Testis (tissue), 3 donors: Measurements from ENCODE around the gene CDON. TPM values are rescaled to one million over a fixed set of nuclear protein-coding genes. Genes with fewer than 3 reads are reported as not detected.
A peak's percentile ranks its signal among the peaks of the same experiment; 100 is the strongest.

Experiments
- DNase-seq: peaks from one replicate; pipeline ENCODE4 v3.0.0-alpha.2; 2019
- H3K27ac ChIP-seq, 2 donors: fragments of 200-600 bp; sonication (generic); one replicate each; pipeline ENCODE4 v1.5.1; 2019
- H3K27me3 ChIP-seq: fragments of 200-600 bp; sonication (generic); one replicate; pipeline ENCODE4 v1.5.1; 2019
- H3K36me3 ChIP-seq: fragments of 200-600 bp; sonication (generic); one replicate; pipeline ENCODE4 v1.5.1; 2017; ENCODE audit warnings: low read depth; ENCODE audit errors: missing control alignments
- H3K4me1 ChIP-seq: fragments of 200-600 bp; sonication (generic); one replicate; pipeline ENCODE4 v1.5.1; 2019
- H3K4me3 ChIP-seq, 2 donors: fragments of 200-600 bp; sonication (generic); one replicate each; pipeline ENCODE4 v1.5.1; 2017 to 2019
- H3K9me3 ChIP-seq: fragments of 200-600 bp; sonication (generic); one replicate; pipeline ENCODE4 v1.5.1; 2017
- POLR2A ChIP-seq: fragments of 450-650 bp; IDR thresholded peaks from one replicate; pipeline ENCODE4 v1.6.1; 2017; ENCODE audit warnings: antibody characterized with exemption, mild to moderate bottlenecking, moderate library complexity
- WGBS, 2 donors: methylation state at CpG; one replicate each; pipeline ENCODE4 v1.1.5; 2018; 5-methylcytosine and 5-hydroxymethylcytosine counted together
- intact Hi-C: fragments of 100-400 bp; cut with DNase I; formaldehyde crosslinking; loops from one replicate; pipeline ENCODE4 v1.15.1; 2023; ENCODE audit warnings: low total_unique reads
- polyA plus RNA-seq: library from polyadenylated mRNA; stranded (reverse); fragments of 350-450 nt; fragmentation: Illumina TruSeq; extraction: RNeasy Lipid Tissue Mini Kit (QIAGEN cat#74804); gene quantifications from one replicate; pipeline ENCODE4 v1.2.3, GENCODE V29; 2014; ENCODE audit warnings: low read depth, low replicate concordance; ENCODE audit not compliant: insufficient read depth
- total RNA-seq, 2 donors: library from RNA; depleted of rRNA; stranded (reverse); fragments of >200 nt; gene quantifications; one replicate each; pipeline ENCODE4 v1.2.3, GENCODE V29; 2016
- TF ChIP-seq, protein P1 (sequence below), 3 experiments: fragments of 450-650 bp in 2 of 3; fragments of 200-600 bp in 1 of 3; sonication (generic) in 1 of 3; IDR thresholded peaks; one replicate each; pipeline ENCODE4 v1.5.1; 2016 to 2019; ENCODE audit warnings: antibody characterized with exemption in 3 of 3, mild to moderate bottlenecking in 2 of 3, moderate library complexity in 1 of 3

The CDON gene
- total and polyA plus RNA-seq, 3 donors from 2014 or later, result 20.6 to 27.7 (median 23.9) TPM

DNA sequence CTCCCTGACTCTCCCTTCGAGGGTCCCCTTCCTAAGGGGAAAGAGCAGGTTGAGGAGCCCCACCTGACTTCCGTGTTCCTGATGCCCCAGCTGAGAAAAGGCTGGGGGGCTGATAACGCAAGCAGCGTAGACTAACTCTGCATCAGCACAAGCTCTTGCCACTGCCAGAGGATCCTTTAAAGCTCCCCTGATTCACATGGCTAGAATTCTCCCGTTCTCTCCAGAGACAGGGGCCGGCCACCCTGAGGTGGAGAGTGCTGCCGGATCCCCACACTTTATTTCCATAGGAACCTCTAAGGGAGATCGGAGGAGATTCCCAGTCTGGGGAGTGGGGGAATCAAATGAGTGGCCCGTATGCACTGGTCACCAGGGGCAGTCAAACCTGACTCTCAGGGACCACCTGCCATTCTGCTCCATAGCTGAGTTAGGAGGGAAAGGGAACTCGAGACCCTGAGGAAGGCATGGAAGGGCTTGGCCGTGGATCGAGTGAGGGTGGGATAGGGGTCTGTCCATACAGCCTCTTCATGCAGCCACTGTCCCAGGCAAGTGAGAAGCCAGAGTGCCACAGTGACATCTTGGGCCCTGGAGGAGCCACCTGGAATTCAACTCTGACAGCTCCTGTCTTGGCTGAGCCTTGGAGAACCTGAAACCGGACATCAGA is 118.2 kb downstream of the CDON start:
- Histone ChIP-seq H3K9me3 (no peaks in the 10 kb centered on the region), H3K36me3 (no peaks in the 10 kb centered on the region), H3K27ac (no peak overlapping the region), H3K27me3 (no peaks in the 10 kb centered on the region), H3K4me1 (no peaks in the 10 kb centered on the region), H3K4me3 (no peak overlapping the region)
- intact Hi-C loops, result no loop called here
- WGBS, 2 donors, result 93% methylated on average over 10 to 13 of the region's 13 CpGs
- DNase-seq, result no peak
- TF ChIP-seq POLR2A, result no peak
- TF ChIP-seq, protein P1, sequence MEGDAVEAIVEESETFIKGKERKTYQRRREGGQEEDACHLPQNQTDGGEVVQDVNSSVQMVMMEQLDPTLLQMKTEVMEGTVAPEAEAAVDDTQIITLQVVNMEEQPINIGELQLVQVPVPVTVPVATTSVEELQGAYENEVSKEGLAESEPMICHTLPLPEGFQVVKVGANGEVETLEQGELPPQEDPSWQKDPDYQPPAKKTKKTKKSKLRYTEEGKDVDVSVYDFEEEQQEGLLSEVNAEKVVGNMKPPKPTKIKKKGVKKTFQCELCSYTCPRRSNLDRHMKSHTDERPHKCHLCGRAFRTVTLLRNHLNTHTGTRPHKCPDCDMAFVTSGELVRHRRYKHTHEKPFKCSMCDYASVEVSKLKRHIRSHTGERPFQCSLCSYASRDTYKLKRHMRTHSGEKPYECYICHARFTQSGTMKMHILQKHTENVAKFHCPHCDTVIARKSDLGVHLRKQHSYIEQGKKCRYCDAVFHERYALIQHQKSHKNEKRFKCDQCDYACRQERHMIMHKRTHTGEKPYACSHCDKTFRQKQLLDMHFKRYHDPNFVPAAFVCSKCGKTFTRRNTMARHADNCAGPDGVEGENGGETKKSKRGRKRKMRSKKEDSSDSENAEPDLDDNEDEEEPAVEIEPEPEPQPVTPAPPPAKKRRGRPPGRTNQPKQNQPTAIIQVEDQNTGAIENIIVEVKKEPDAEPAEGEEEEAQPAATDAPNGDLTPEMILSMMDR (IDR thresholded peaks at IDR 0.05), result no peak

DNA sequence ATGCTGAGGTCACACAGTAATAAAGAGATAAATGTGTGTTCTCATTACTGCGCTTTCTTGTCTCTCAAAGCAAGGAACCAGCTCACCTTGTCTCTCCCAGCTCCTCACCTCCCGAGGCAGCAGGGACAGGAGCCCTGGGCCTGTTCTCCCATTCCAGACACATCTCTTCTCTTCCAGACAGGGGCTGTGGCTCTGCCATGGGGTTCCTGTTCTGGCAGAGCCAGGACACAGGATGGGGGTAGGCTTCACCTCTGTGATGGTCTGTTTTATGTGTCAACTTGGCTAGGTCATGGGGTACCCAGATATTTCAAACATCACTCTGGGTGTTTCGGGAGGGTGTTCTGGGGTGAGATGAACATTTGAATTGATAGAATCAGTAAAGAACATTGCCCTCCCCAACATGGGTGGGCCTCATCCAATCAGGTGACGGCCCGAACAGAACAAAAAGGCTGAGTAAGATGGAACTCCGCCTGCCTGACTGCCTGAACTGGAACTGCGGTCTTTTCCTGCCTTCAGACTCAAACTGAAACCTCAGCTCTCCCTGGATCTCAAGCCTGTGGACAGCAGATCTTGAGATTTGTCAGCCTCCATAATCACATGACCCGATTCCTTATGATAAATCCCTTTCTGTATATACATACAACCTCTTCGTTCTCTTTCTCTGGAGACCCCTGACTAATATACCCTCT is 118.9 kb downstream of the CDON start:
- WGBS, 2 donors, result 91 to 95% methylated on average over 6 to 9 of the region's 9 CpGs
- no peak overlapping the region for H3K4me3 ChIP-seq
- no peaks in the 10 kb centered on the region for H3K4me1 ChIP-seq
- TF ChIP-seq, protein P1 (IDR thresholded peaks at IDR 0.05), result no peak
- no peak for TF ChIP-seq POLR2A
- no peaks in the 10 kb centered on the region for H3K36me3 ChIP-seq
- H3K9me3 ChIP-seq, result no peaks in the 10 kb centered on the region
- no peak for DNase-seq
- intact Hi-C loops, result no loop called here
- H3K27ac ChIP-seq, result no peak overlapping the region
- H3K27me3 ChIP-seq, result no peaks in the 10 kb centered on the region

DNA sequence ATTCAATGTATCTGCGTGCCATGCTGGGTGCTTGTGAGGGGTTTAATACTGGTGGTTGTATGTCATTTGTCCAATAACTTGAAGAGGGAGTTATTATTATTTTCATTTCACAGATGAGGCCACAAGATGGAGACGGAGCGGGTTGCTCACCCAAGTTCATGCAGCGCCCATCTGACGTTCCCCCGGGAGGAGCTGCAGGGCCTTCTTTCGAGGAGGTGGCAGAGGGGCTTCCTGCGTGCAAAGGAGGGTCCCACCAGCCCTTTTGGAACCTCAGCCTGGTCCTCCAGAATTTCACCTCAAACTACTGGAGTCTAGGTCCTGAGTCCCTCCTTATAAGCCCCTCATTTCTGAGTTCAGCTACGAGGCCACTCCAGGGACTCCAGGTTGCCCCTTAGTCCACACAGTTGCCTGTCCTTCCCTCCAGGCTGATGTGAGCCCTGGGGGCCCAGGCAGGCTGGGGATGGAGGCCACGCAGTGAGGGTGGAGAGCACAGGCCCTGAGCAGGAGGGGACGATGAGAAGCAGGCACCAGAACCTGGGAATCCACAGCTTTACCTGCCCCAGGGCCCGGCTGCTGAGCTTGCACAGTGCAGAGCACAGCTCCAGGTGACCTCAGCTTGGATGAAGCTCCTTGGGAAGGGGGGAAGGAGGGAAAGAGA is 119.8 kb downstream of the CDON start:
- Histone ChIP-seq H3K27ac (no peak overlapping the region), H3K4me1 (no peaks in the 10 kb centered on the region), H3K9me3 (no peaks in the 10 kb centered on the region), H3K27me3 (no peaks in the 10 kb centered on the region), H3K36me3 (no peaks in the 10 kb centered on the region), H3K4me3 (no peak overlapping the region)
- intact Hi-C loops, result no loop called here
- 95% methylated on average over 12 of the region's 12 CpGs for WGBS, 2 donors
- DNase-seq, result no peak
- TF ChIP-seq POLR2A, result no peak
- TF ChIP-seq, protein P1 (IDR thresholded peaks at IDR 0.05), result no peak

DNA sequence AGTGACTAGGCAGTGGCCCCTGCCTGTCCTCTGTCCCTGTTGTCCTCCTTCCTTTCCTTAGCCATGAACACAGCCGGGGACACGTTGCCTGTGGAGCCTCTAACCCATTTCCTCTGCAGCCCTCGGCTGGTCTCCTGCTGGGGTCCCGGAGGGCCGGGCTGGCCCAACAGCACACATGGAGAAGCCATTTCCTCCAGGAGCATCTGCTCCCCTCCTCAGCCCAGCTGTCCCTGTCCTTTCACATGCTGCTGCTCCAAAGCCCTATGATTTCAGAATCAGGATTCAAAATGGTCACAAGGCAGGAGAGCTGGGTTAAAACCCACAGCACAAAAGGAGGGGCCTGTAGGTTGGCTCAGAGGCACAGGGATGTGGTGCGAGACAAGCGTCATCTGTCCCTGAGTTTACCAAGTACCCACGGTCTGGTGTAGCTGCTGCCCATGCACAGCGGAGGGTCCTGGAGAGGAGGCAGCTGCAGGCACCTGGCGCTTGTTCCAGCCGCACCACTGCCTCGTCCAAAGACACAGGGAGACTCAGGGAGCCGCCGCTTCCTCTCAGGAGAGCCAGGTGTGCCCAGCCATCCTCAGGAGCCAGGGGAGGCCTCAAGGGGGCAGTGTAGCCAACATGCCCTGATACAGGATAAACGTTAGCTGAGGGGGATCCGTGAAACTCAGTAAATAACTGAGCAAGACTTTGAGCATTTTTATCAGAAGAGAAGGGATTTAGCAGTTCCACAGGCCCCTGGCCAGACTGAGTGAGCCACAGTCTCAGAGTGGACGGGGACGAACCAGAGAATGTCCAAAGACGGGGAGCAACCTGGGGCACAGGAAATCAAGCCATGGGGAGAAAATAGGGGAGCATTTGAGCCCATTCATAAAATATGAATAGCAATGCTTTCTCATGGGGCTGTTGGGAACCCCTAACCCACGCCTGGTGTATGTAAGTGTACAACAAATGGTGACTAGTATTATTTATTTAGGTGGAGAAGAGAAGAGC is 120.8 kb downstream of the CDON start:
- no peaks in the 10 kb centered on the region for H3K9me3 ChIP-seq
- H3K4me3 ChIP-seq, result no peak overlapping the region
- H3K36me3 ChIP-seq, result no peaks in the 10 kb centered on the region
- 60 to 66% methylated on average over 17 to 20 of the region's 20 CpGs for WGBS, 2 donors
- peak; percentile 63 for DNase-seq
- no peaks in the 10 kb centered on the region for H3K4me1 ChIP-seq
- H3K27me3 ChIP-seq, result no peaks in the 10 kb centered on the region
- no peak overlapping the region for H3K27ac ChIP-seq
- intact Hi-C loops, result no loop called here
- TF ChIP-seq POLR2A, result no peak
- TF ChIP-seq, protein P1 (IDR thresholded peaks at IDR 0.05), result peak in 2 of 3 experiments; percentile 13 to 30
